EL (cell line): ENCODE measurements around the gene RPS6KA5.
"Not testable (repeated sequence)": the region's sequence is repeated elsewhere in the genome, so short reads cannot be mapped to it uniquely, and the experiment has no call there.

Experiments used
- DNase-seq: peaks from one replicate; pipeline ENCODE4 v3.0.0-alpha.2; 2016

The RPS6KA5 gene

GRCh38 chr14:90823542-90823941, 236.9 kb downstream of the RPS6KA5 start:
- DNase-seq: not testable (repeated sequence)

- peak; percentile 55 for DNase-seq
These were observed 239.5 kb downstream of the RPS6KA5 start for GRCh38 chr14:90820958-90821357.

DNA sequence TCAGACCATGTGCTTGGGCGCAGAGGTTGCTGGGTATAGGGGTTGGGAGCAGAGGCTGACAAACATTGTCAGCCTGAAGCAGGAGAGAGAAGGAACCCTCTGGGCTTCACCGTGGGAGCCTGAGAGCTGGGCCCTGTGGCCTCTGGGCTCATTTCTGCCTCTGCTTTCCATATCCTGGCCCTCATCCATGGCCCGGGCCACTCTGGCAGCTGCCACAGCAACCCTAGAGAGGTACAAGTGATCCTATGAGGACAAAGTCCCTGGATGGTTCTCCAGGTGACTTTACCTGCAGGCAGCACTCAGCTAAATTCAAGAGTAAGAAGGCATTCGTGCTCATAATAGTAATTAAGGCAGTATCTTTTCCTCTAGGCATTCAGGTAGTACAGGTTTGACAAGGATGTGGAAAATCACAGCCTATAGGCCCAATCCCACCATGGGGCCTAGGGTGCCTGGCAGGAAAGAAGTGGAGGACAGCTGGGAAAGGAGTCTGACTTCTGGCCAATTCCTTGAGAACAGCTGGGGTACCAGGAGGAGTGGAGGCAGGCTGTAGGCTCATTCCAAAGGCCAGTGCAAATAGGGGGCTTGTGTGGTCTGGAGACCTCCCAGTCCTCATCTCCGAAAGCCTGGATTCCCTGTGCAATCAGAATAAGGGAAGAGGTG, 240.6 kb downstream of the RPS6KA5 start:
- no peak for DNase-seq

- DNase-seq: no peak
These were observed 241.7 kb downstream of the RPS6KA5 start for GRCh38 chr14:90818715-90819114.

- no peak for DNase-seq
These were observed 243.6 kb downstream of the RPS6KA5 start for GRCh38 chr14:90816681-90817436.

GRCh38 chr14:90815822-90816662, 244.4 kb downstream of the RPS6KA5 start, which contains the start of gene TTC7B:
TTC7B (minus strand) TSS chr14:90816430; CDS start chr14:90816295, 135 bp downstream.
- DNase-seq: peak; percentile 36

GRCh38 chr14:90815572-90815821, 244.9 kb downstream of the RPS6KA5 start:
- DNase-seq: no peak

DNA sequence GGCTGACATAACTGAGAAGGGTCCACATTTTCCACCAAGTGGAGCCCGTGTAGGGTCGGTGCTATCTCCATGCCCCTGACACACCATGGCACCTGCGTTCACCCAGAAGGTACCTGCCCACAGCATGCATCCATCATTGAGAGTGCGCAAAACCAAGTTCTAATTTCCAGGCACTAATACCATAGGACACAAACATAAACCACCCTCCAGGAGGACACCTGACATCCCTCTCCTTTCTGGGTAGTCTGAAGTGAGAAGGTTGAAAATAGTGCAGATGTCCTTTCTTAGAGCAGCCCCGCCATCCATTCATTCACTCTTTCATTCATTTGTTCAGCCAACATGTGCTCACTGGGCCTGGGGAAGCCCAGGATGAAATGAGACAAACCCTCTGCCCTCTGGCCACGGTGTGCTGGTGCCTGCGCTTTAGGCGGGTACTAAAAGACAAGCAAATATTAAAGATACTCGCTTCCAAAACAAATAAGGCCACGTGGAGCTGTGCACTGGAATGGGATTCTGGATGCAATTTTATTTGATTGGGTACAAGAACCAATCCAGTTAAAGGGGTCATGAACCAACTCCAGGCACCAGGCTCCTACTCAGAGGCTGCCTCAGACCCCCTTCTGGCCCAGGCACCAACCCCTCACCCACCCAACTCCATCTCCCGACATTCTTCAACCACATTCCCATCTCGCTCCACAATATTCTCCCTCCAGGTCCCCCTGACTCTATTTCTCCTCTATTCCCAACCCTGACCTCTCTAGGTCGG, 245.5 kb downstream of the RPS6KA5 start:
- DNase-seq: no peak

DNA sequence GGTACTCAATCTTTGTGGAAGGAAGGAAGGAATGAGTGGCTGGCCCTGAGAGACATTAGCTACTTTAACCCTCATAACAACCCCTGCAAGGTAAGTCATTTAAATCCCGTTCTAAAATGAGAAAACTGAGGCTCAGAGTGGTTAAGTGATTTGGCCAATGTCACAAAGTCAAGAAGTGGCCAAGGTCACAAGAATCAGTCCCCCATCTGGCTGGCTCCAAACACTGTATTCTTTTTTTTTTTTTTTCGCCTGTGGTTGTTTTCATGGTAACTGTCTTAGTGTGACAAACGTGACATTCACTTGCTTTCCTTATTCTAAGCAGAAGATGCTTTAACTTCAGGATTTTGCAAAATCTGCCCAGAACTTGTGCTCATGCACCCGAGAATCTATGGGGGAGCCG, 247.0 kb downstream of the RPS6KA5 start:
- DNase-seq: no peak

- no peak for DNase-seq
These were observed 248.3 kb downstream of the RPS6KA5 start for GRCh38 chr14:90812109-90812508.

DNA sequence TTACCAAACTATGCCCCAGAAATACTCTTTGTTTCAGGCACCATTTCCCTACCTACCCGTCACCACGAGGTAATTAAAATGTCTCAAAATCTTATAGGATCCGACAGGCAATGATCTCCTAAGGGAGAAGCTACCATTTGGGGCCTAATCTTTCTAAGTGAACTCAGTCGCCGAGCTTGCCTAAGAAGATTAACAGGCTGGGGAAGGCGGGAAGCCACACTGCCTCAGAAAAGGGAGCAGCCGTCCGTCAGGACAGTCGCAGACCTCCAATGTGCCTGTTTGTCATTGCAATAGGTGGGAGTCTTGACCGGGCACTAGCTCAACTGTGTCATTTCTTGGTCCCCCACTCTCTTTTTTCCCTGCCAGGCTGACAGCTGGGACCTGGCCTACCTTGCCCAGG, 248.8 kb downstream of the RPS6KA5 start:
- no peak for DNase-seq

GRCh38 chr14:90810806-90811205, 249.6 kb downstream of the RPS6KA5 start:
- no peak for DNase-seq

- DNase-seq: no peak
These were observed 250.7 kb downstream of the RPS6KA5 start for GRCh38 chr14:90809530-90810312.

GRCh38 chr14:90808759-90809529, 251.5 kb downstream of the RPS6KA5 start:
- DNase-seq: peak; percentile 46

DNA sequence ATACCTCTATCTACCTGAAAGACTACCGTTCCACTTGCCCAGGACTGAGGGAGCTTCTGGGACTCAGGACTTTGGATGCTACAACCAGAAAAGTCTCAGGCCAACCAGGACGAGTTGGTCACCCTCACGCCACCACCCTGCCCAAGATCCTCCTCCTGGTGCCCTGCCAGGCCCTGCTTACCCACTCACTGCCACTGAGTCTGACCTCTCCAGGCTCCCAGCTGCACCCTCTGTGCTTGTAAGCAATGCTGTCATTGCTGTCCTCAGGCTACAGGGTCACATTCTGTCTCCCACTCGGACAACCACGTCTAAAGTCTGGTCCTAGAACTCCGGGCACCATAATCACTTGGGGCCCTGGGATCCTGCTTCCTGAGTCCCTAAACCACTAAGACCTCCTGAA, 253.4 kb downstream of the RPS6KA5 start:
- no peak for DNase-seq

- DNase-seq: no peak
These were observed 254.5 kb downstream of the RPS6KA5 start for GRCh38 chr14:90805662-90806540.

DNA sequence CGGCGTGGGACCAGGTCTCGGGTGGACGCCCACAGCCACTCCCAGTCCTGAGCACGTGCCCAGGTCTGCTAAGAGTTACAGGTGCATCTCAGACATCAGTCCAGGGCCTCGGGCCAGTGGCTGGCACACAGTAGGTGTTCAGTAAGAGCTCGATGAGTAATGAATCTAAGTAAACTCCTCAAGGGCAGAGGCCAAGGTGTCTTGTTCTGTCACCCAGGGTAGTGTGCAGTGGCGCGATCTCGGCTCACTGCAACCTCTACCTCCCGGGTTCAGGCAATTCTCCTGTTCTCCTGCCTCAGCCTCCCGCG, 255.4 kb downstream of the RPS6KA5 start:
- no peak for DNase-seq

- DNase-seq: no peak
These were observed 256.0 kb downstream of the RPS6KA5 start for GRCh38 chr14:90804292-90805083.

GRCh38 chr14:90803249-90803648, 257.2 kb downstream of the RPS6KA5 start:
- DNase-seq: no peak

DNA sequence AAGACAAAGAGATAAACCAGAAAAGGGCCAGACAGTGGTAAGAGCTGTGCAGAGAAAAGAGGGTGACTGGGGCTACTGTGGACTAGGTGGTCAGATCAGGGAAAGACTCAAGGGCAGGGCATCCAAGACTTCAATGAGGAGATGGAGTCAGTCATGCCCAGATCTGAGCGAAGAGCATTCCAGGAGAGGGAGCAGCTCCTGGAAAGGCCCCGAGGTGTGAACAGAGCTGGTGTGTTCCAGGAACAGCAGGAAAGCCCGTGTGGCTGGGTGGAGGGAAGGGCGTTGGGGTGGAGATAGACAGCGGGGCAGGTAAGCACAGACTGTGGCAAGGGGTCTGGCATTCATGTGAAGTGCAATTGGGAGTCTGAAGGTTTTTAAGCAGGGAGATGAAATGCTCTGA, 261.0 kb downstream of the RPS6KA5 start:
- no peak for DNase-seq
